ENCODE results near the gene RALA.

GRCh38 chr7:39651265-39651664 is 27.9 kb downstream of the RALA start:
- no peak for TF ChIP-seq CTCF (optimal IDR thresholded peaks at IDR 0.05 in 1 of 3, IDR thresholded peaks at IDR 0.05 in 1 of 3, conservative IDR thresholded peaks at IDR 0.05 in 1 of 3; ENCODE audit: extremely low read depth in 1 of 3, insufficient read depth in 2 of 3, low read length in 3 of 3)
- no peak for TF ChIP-seq EZH2 (IDR thresholded peaks at IDR 0.05; ENCODE audit: low read length)
